HTR-8/SVneo (cell line): ENCODE measurements around the gene KRT33B.
"Not testable (repeated sequence)": the region's sequence is repeated elsewhere in the genome, so short reads cannot be mapped to it uniquely, and the experiment has no call there.

Source experiments
- DNase-seq: peaks from one replicate; pipeline ENCODE4 v3.0.0; 2011; ENCODE audit warnings: low spot score, mixed read lengths; ENCODE audit not compliant: insufficient read length
- FAIRE-seq: peaks from 2 replicates; lab custom pipeline; 2011; peaks lifted over from hg19 to GRCh38; lab: Jason Lieb, UNC

KRT33B gene

DNA sequence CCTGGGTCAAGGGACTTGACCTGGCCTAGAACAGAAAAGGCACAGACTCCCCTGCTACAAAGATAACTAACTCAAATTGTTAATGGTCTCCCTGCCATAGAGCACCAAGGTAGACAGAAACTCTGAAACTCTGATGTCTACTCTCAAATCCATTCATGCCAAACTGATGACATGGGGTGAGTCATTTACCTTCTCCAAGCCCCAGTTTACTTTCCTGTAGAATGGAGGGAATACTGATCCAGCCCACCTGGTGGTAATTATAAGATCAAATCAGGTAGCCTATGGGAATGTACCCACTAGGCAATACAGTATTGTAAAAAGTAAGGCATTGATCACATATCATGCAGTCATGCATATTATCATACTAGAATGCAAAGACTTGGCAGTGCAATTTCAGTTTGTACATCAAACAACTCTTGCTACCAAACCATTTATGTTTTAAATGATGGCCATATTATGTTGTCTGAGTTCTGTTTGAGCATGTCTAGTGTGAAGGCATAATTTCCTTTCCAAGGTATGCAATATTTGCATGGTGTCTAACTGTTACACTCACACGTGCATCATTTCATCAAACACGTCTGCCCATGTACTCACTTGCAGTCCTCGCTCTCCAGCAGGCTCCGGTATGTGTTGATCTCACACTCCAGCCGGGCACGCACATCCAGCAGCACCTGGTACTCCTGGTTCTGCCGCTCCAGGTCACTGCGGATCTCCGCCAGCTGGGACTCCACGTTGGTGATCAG, 24.8 kb upstream of the KRT33B start:
- DNase-seq (no peak), FAIRE-seq (peak; percentile 72)

DNA sequence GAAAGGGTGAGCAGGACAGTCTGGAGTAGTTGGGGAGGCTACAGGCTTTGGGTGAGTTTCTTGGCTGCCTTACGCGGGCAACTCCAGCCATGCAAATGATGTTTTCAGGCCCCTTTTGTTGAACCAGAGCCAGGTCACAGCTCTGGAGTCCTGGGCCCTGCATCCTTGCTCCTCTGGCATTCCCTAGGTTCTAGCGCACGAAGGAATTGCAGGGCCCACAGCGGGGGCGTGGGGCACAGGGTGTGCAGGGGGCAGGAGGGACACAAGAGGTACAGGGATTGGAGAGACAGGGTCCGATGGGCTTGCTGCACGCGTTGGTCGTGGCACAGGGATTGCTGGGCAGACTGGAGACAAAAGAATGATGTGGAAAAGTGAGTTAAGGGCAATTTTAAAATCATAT, 24.2 kb upstream of the KRT33B start:
- FAIRE-seq (no peak), DNase-seq (no peak)

DNA sequence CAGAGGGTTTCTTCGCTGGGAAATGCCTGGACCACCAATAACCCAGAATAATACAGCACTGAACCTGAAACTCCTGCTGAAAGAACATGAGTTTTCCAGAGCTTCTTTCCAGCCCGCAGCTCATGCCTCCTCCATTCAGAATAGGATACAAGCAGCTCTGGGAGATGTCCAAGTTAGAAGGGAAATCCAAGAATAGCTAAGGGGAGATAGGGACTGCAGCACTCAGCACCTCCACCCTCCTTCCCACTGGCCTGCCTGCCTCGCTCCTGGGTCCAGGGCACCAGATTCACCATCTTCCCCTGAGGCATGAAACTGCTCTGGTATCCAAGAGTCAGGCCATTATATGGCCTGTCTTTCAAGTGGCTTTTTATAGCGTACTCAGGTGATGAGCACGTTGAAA, 23.7 kb upstream of the KRT33B start:
- FAIRE-seq (no peak), DNase-seq (no peak)

DNA sequence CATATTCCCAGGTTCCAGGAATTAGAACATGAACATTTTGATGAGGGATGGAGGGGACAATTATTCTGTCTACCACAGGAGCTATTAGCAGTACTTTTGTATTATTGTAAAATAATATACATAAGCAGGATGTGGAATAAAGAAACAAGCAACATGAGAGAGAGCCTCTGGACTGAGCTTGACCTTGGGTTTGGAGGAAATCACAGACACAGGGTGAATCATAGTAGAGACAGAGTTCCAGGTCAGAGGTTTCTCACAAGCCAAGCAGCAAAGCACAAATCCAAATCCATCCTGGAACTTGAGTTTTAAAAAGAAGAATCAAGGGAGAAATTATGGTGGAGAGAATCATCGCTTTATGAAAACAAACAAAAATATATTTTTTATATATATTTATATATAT, 22.7 kb upstream of the KRT33B start:
- FAIRE-seq (no peak), DNase-seq (no peak)

DNA sequence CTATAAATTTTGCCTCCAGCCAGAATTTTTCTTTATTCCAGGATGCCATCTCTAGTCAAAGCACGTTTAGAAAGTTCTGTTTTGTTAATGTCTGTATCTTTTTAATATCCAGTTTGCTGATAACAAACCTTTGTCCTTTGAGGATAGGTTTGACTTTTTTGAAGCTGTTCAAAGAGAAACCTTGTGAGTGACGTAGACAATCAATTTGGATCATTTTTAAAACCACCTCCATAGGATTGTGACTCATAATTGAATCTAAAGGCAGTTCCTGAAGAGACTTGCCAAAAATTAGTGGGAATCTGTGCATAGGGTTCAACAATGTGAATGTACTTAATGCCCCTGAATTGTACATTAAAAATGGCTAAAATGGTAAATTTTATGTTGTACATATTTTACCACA, 21.9 kb upstream of the KRT33B start:
- no peak for DNase-seq
- FAIRE-seq, result no peak

DNA sequence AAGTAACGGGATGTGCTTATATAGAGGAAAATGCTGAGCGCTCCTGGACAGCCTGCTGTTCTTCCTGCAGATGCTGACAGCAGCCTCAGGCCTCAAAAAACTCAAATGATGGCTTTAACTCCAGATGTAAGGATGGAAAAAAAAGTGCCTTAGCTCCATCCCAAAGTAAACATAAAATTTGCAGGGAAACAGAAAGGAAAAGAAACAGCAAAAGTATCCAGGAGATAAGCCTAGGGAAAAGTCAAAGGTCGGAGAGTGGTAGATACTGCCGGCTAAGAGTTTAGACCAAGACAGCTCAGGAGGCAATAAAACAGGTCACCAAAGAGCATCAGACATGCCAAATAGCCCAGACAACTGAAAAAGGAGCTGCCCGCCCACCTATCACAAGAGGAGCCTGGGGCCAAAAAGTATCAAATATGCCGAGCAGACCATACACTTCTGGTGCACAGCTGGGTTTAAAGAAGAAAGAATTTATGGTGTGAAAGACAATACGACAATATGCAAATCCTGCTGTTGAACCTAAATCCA, 20.9 kb upstream of the KRT33B start:
- DNase-seq, result no peak
- FAIRE-seq, result no peak

DNA sequence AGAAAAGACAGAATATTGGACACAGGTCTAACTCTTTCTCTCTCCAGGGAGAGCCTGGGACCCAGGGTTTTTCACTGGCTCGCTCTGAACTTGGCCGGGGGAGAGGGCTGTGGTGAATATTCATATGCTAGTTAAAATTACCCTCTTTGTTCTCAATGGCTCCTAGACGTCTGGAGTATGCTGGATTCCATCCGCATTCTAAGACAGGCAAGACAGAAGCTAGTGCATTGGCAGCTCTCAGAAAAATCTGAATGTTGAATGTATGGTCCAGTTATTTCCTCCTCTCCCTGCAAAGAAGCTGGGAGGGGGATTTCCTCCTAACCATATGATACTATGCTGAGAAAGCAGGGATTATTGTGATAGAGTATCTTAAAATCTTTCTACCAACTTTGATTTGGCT, 18.1 kb upstream of the KRT33B start:
- DNase-seq (no peak), FAIRE-seq (no peak)

DNA sequence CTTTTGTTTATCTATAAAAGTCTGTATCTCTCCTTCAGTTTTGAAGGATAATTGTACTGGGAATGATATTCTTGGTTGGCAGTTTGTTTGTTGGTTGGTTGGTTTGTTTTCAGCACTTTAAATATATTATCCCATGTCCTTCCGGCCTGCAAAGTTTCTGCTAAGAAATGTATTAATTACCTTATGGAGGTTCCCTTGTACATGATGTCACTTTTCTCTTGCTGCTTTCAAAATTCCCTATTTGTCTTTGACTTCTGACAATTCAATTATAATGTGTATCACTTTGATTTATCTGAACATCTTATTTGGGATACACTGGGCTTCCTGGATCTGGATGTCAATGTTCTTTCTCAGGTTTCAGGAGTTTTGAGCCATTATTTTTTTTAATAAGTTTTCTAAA, 16.6 kb upstream of the KRT33B start:
- no peak for FAIRE-seq
- DNase-seq, result no peak

DNA sequence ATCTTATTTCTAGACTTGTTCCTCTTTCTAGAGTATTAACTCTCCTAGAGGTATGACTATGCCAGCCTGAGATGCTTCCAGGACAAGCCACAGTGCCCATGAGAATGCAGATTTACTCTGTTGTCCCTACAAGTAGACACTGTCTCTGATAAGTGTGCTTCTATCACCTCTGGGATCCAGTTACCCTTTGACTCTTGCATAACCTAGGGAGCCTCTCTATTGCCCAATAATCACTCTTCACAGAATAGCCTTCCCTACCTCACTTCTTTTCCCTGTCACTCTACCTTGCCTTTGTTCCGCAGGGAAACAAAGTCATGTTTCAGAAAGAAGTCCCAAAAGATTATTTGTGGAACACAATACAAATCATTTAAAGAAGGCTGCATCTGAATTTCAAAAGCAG, 14.1 kb upstream of the KRT33B start:
- FAIRE-seq (no peak), DNase-seq (no peak)

DNA sequence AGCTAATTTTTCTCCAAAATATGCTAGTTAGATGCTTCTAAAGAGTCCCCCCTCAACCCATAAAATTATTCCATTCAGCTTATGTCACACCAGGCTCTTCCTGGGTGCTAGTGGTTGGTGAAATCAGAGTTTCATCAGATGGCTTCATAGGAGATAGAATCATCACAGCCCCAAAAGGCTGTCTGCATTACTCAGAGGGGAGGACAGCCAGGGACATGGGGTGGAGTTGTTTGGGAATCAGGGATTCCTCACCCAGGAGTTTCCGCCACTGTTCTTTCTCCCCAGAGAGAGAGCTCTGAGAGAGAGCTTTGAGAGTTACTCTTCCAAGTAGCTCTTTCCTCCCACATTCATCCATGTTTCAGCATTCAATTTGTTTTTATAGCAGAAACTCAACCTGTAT, 12.8 kb upstream of the KRT33B start:
- FAIRE-seq (no peak), DNase-seq (no peak)

DNA sequence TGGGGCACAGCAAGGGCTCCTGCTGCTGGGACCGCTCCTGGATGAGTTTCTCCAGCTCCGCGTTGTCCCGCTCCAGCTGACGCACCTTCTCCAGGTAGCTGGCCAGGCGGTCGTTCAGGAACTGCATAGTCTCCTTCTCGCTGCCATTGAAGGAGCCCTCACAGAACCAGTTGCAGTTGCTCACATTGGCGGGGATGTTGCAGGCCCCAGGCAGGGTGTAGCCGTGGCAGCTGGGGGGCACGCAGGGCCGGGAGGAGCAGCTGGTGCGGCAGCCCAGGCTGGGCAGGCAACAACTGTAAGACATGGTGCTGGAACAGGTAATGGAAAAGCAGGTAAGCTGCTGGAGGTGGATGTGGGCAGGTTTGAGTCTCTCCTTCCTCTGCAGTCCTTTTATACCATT, 12.3 kb upstream of the KRT33B start, which contains the start of gene KRT34:
TSS of gene KRT34 (minus strand) at position 364 of the 400 bp plus-strand sequence. CDS start at position 304, 60 bp downstream.
- FAIRE-seq, result peak; percentile 16

DNA sequence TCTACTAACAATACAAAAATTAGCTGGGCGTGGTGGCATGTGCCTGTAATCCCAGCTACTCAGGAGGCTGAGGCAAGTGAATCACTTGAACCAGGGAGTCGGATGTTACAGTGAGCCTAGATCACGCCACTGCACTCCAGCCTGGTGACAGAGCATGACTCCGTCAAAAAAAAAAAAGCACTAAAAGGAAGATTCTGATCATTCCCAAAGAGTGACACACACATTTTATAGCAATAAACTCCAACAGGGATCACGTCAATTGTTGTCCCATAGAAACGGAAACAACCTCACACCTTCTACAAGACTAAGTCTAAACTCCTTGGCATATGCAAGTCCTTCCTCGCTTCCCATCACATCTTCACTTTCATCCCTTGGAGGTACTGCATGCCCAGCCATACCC, 10.5 kb upstream of the KRT33B start:
- DNase-seq (peak; percentile 84), FAIRE-seq (peak; percentile 98)

More for the DNA sequence above, 12.3 kb upstream of the KRT33B start, which contains the start of gene KRT34:
- not testable (repeated sequence) for DNase-seq

DNA sequence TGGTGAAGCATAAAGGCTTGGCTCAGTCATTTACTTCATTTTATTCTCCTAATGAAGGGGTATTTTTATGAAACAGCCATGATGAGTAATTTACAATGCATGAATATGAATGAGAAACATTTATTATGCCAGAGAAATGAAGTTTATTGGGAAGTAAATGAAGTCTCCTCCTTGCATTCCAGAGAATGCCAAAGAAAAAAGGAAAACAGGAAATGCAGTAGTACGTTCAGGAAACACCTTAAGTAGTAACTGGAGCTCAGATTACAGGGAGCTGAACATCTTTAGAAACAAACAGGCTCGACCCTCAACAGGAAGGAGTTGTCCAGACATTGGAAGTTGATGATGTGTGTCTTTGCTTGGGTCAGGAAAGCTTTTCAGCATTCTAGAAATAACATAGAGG, 7.9 kb upstream of the KRT33B start:
- DNase-seq (no peak), FAIRE-seq (peak; percentile 26)

DNA sequence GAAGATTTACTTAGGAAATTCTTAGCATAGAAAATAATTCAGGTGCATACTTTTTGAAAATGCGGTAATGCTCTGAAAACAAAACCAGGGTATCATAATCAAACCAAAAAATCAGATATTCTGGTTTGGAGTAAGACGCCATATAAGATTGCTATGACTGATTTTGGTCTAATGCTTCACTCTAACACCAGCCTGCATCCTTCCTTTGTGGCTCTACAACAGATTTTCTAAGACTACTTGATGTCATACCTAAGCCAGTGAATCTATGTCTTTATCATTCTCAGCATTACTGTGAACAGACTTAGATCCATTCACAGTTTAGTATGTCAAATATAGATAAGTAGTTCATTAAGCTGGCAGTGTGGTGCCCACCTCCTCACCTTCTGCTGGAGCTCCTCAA, 590 bp downstream of the KRT33B start:
- DNase-seq, result no peak
- no peak for FAIRE-seq

DNA sequence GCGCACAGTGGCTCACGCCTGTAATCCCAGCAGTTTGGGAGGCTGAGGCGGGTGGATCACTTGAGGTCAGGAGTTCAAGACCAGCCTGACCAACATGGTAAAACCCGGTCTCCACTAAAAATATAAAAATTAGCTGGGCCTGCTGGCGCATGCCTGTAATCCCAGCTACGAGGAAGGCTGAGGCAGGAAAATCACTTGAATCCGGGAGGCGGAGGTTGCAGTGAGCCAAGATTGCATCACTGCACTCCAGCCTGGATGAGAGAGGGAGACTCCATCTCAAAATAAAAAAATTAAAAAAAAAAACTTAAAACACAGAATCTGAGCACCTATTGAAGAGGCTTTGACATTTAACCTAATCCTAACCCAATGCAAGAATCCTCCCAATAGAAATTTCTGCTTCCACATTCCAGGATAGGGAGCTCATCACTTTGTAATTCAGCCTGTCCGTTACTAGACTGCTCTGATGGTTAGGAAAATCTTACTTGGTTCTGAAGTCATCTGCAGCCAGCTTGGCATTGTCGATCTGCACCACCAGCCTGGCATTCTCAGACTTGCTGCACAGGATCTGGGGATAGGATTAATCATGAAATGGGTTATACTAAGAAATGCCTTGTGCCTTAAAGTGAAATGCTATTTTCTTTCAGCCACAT, 2.1 kb downstream of the KRT33B start:
- peak; percentile 76 for DNase-seq
- peak; percentile 91 for FAIRE-seq

DNA sequence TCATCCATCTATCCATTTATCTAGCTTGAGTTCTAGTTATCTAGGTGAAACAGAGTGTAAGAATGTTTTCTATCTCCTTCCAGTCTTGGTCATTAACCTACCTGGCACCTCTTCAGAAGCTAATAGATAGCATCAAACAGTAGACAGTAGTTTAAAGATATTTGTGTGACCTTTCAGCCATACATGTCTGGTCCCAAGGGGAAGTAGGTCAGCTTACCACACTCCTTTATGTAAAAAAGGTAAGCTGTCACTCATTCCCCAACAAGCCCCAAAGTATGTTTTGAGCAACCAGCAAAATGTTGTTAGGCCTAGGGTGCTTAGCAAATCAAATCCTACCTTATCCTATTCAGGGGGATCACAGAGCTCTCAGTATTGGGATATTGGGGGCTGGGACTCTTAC, 3.5 kb downstream of the KRT33B start:
- FAIRE-seq (no peak), DNase-seq (no peak)

DNA sequence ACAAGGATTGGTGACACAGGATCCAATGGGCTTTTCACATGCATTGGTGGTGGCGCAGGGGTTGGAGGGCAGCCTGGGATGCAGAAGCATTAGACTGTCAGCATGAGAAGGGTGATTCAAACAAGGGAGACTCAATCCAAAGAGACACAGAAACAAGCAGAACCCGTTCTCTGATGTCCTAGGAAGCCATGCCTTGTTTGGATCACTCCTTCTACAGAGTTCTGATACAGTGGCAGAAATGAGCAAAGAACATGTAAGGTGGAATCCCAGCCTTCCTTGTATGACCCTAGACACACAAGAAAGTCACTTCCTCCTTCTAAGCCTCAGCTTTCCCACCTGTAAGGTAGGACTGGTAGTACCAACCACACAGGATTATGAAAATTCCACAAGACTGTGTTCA, 5.7 kb downstream of the KRT33B start:
- DNase-seq (no peak), FAIRE-seq (peak; percentile 28)

DNA sequence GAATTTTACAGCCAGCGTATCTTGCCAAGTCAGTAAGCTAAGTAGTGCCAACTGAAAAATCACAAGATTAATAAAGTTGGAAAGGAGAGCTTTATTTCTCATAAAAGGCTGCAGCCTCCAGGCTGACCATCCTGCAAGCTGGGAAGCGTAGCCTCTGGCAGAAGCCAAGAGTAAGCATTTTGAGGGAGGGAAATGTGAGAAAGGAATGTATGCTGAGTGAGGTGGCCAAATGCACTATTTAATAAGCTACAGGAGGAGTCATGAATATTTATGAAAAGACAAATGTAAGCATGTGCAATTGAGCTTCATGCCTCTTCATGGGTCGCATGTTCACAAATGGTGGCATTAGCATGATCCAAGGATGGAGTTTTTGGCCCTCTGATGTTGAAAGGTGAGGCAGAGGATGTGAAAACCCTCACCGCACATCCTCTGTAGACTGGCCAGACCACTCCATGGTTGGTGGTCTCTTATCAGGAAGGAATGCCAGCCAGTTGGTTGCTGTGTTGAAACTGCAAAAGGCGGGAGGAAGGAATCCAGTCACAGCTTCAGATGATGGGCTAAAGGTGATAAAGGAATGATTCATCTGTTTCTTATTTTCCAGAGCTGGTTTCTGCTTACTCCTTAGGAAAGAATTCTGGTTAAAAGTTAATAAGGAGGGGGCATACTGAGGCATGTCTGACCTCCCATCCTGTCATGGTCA, 9.2 kb downstream of the KRT33B start:
- DNase-seq (peak; percentile 52), FAIRE-seq (peak; percentile 82)

DNA sequence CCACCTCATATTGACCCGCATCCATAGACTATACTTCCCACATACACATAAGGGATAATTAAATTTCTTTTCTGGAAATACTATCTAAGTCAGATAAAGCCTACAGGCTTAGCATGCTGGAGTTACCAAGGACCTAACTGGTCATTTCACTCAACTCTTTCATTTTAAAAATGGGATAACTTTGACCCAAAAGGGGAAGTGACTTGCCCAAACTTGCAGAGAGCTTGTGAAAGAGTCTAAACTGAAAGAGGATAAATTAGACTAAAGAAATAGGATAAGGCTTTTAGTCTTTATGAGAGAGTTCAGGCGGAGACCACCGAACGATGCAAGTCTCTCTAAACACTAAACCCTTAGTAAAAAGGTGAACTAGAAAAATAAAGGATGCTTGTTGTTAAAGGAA, 15.1 kb downstream of the KRT33B start:
- FAIRE-seq, result no peak
- DNase-seq, result no peak

DNA sequence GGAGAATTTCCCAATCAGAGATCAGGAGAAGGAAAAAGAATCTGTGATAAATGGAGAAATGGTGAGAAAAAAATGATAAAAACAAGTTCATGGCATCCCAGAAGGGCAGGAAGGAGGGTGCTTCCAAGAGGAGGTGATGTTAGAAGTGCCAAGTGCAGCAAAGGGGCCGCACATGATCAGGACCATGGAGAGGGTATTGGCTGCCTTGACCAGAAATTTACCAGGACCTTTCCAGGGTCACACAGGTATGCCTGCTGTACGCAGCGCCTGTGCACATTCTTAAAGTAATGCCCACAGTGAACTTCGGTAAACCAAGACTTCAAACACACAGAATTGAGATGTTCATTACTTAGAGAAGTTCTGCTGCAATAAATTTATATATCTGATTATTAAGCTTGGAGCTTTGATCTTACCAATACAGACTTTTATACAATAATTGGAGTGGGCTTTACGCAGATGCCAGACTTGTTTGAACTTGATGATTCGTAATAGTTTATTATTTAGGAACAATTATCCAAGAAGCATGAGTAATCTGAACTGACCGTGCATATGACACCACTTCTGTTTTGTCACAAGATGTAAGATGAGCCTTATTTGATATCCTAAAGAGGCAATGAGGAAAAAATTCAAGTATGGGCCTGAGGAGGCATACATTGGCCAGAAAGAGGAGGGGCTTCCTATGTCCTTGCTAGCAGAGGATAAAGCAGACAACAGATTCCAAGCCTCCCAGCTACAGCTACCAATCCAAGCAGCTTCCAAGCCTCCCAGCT, 16.8 kb downstream of the KRT33B start:
- FAIRE-seq (no peak), DNase-seq (no peak)
